ENCODE data around the gene CBY1.
A peak's percentile ranks its signal among the peaks of the same experiment; 100 is the strongest.

CBY1 gene

GRCh38 chr22:38700789-38701628 is 44.6 kb downstream of the CBY1 start, which contains the start of gene JOSD1:
TSS of gene JOSD1 (minus strand) at chr22:38700943. CDS start at chr22:38699987, 956 bp downstream.
- DNase-seq = peak; percentile 46 to 98 (median 85)

GRCh38 chr22:38704654-38705234 is 48.3 kb downstream of the CBY1 start:
- DNase-seq = no peak

DNA sequence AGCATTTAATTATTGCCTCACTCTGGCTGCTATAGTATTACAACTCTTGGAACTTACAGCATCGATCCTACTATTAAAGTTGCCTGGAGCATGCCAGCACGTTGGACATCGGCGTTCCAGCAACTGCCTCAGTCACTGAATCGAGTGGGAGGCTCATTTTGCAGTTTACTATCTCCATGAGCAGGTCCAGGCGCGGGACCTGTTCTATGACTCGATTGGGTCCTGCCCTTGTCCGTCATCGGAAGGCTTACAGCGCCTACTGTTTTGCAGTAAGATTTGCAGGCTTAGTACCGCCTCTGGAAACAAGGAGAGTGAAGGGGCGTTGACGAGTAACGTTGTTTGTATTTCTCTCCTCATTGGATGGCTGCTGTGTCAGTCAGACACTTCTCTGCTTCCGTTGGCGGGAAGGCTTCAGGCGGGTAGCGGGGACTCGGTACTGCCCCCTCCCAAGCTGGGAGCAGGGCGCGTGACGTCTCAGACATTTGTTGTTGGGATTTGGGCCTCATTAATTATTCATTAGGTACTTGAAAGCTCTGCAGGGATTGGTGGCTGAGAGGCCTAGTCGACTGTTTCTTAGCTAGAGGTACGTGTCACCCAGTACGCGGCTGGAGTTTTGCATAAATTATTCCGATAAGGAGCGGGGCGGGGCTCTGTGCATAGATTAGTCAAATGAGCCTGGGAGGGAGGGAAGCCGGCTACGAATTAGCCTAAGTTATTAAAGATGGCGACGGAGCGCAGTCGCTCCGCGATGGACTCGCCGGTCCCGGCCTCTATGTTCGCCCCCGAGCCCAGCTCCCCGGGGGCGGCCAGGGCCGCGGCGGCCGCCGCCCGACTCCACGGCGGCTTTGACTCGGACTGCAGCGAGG is 49.0 kb downstream of the CBY1 start, which contains the start of gene GTPBP1:
Gene GTPBP1, plus strand, starts transcription at position 710 of the 866 bp plus-strand sequence. Its CDS starts 12 bp downstream, at position 722.
- DNase-seq = peak; percentile 79 to 100 (median 99)

- peak in 15 of 56 donors; percentile 28 to 67 (median 53) for DNase-seq
Measured at GRCh38 chr22:38706101-38706900, 49.9 kb downstream of the CBY1 start.

DNA sequence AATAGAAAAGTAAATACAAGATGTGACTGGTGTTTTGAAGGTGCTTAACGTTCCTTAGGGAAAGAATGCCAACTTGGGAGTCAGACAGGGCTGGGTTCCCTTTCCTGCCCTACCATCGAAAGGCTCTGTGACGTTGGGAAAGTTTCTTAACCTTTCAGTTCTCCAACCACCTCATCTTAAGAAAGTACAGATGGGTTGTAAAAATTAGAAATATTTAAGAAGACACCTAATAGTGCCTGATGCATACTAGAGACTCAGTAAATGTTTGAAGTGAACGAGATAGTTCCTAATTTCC is 50.4 kb downstream of the CBY1 start:
- no peak for DNase-seq

DNA sequence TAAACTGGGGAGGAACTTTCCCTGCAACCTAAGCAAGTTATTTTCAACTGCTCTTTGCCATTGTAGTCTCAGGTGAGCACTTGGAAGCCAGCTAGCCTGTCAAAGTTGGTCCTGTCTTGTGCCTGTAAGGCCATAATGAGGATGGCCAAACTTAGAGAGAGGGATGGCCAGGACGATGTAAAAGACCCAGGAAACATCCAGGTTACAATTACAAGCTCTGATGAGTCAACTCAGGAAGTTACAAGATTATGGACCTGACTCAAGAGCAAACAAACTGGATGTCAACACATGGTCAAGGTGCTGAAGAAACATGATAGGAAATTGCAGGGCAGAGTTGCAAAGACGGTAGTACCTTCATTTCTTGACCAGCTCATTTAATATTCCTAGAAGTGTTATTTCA is 50.9 kb downstream of the CBY1 start:
- DNase-seq = no peak

DNA sequence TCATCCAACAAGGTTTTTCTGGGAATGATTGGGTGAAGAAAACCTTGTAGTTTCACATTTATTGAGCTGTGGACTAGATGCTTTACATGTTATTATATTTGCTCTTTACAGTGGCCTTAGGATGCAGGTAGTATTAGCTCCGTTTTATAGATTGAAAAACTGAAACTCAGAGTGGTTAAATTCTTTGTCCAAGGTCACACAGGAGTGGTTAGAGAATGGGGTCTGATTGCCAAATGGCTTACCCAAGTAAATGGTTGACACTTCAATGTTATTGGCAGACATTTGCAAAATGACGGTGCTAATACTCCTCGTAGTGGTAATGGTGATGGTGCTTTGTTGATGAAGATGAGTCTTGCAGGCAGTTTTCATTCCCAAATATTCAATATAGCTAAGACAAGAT is 51.5 kb downstream of the CBY1 start:
- DNase-seq = no peak

DNA sequence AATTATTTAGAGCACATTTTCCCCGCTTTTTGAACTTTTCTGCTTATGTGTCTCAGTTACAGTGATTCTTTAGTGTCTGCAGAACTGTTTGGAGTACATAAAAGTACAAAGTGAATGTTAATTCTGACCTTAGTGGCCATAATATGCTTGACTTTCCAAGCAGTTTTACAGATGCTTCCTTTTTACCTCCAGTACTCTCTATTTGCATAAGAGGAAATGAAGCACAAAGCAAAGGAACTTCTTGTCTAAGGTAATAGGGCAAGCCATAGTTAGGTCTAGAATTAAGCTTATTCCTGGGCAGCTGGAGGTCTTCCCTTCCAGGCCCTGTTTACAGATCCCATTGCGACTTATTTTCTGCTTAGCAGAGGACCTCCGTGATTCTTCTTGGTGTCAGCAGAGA is 52.9 kb downstream of the CBY1 start:
- DNase-seq = no peak

DNA sequence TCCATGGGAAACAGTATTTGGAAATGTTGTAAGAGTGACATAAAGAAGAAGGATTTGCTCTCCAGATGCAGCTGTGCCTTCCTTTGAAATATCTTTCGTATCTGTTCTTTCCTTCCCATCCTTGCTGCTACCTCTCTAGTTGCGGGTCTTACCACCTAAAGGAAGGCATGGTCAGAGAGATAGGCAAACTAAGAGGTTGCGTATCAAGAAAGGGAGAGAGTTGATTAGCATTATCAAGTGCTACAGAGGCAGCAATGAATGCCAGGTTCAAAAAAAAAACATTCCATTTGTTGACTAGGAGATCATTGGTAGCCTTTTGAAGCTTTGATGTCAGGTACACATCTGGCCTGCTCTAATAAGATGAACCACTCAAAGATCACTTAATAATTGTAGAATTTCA is 53.9 kb downstream of the CBY1 start:
- no peak for DNase-seq

DNA sequence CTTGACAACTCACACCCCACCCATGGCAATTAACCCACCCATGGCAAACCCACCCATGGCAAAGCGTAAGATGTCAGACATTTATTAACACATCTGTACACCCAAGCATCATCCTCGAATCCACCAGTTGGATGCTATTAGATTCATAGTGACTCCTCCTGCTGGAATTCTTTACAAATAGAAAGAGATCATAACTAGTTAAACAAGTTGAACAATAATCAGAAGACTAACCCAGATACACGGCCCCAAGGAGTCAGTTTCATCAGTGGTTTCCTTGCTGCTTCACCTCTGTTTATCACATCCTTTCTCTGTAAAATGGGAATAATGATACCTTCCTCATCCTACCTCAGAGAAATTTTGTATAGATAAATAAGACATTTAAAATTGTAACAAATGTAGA is 54.4 kb downstream of the CBY1 start:
- DNase-seq = no peak

- DNase-seq = no peak
Measured at GRCh38 chr22:38712486-38713207, 56.2 kb downstream of the CBY1 start.

DNA sequence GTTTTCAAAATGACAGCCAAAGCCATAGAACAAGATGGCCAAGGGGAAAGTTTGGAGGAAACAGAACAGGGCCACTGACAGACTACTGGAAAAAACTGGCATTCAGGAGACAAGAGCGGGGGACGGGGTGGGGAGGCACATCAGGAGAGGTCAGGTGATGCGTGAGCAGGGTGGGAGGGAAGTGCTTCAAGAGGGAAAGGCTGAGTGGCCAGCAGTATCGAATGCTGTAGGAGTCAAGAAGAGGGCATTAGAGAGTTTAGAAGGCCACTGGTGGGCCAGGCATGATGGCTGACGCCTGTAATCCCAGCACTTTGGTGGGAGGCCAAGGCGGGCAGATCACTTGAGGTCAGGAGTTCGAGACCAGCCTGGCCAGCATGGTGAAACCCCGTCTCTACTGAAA is 57.5 kb downstream of the CBY1 start:
- no peak for DNase-seq

GRCh38 chr22:38715176-38715764 is 58.8 kb downstream of the CBY1 start:
- DNase-seq = no peak

DNA sequence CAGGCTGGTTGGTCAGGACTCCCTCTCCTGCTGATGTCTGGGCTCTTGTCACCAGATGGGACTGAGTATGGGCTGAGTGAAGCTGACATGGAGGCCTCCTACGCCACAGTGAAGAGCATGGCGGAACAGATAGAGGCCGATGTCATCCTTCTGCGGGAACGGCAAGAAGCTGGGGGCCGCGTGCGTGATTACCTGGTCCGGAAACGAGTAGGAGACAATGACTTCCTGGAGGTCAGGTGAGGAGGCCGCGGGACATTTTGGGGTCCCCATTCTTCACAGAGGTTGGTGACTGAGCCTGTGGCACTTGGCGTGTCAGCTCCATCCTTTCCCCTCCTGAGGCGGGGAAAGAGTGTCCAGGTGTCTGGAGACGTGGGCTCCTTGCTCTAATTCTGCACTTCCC is 59.4 kb downstream of the CBY1 start:
- no peak for DNase-seq

- no peak for DNase-seq
Measured at GRCh38 chr22:38716271-38716670, 59.8 kb downstream of the CBY1 start.

GRCh38 chr22:38716826-38717225 is 60.4 kb downstream of the CBY1 start:
- no peak for DNase-seq

DNA sequence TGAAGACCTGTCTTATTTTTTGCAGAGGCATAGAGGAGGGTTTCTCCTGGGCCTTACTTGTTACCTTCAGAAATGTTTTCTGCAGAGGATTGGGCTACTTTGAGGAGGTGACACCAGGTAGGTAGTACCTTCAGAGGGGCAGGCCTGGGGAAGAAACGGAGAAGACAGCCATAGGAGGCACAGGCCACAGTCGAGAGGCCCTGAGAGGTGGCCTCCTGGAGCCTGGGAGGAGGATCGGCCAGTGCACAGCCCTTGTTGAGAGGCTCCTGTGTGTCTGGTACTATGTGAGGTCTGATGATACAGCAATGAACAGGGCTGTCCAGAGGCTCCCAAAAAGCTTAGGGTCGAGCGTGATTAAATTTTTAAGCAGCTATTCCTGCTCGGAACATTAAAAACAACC is 60.8 kb downstream of the CBY1 start:
- DNase-seq = no peak

DNA sequence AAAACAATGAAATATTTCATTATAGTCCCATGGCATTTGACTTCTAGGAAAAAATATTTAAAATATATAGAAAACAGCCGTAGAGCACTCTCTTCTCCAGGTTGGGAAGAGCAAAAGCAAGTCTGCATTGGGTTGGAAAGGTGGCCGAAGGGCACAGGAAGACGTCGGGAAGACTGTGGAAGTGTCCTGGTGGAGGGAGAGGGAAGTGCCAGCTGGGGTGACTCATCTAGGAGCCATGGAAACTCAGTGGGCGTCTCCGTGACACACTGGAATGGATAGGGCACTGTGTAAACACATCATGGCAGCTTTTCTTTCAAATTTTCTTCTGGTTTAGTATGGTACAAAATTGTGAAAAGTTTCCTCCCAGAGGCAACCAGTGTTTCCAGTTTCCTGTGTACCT is 62.0 kb downstream of the CBY1 start:
- DNase-seq = peak in 12 of 56 donors; percentile 18 to 53 (median 30)

DNA sequence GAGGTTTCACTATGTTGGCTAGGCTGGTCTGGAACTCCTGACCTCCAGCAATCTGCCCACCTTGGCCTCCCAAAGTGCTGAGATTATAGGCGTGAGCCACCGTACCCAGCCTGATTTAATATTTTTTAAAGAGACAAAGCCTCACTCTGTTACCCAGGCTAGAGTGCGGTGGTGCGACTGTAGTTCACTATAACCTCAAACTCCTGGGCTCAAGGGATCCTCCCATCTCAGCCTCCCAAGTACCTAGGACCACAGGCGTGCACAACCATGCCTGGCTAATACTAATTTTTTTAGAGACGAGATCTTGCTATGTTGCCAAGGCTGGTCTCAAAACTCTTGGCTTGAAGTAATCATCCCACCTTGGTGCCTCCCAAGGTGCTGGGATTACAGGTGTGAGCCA is 62.8 kb downstream of the CBY1 start:
- no peak for DNase-seq

- no peak for DNase-seq
Measured at GRCh38 chr22:38720350-38720749, 63.9 kb downstream of the CBY1 start.
